ENCODE data around the gene RAB32.
A peak's percentile ranks its signal among the peaks of the same experiment; 100 is the strongest.

Gene RAB32

GRCh38 chr6:146583966-146584365, 40.3 kb downstream of the RAB32 start:
- no peak for DNase-seq

- DNase-seq = no peak
These were observed 43.8 kb downstream of the RAB32 start for GRCh38 chr6:146587459-146587858.

DNA sequence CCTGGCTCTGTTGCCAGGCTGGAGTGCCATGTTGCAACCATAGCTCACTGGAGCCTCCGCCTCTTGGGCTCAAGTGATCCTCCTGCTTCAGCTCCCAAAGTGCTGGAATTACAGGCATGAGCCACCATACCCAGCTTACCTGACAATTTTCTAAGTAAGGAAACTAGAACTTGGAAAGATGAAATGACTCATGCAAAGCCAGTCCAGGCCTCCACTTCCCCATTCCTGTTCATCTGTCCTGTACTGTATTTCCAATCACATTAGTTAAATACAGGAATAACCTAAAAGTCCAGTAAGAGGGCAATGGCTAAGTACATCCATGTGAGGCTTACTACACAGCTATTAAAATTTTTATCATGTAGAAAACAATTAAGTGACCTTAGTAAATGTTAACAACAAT, 46.9 kb downstream of the RAB32 start:
- DNase-seq = no peak

GRCh38 chr6:146592451-146592850, 48.8 kb downstream of the RAB32 start:
- DNase-seq = no peak

GRCh38 chr6:146593986-146594385, 50.4 kb downstream of the RAB32 start:
- no peak for DNase-seq

DNA sequence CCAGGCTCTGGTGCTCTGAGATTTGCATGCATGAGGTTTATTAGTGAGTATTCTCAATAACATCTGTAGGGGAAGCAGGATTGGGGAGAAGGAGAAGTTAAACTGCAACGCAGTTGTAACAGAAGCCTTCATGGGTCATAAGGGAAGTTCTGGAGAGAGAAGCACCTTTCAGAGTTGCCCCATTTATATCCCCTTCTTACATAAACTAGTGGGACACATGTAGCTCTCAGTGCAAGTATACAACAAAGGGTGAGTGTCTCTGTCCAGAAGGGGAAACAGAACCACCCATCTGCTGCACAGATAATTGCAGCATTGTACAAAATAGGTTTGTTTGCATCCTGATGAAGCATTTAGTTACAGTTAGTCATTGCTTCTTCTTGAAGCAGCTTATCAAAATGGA, 50.9 kb downstream of the RAB32 start:
- DNase-seq = no peak

- no peak for DNase-seq
These were observed 52.5 kb downstream of the RAB32 start for GRCh38 chr6:146595972-146596731.

DNA sequence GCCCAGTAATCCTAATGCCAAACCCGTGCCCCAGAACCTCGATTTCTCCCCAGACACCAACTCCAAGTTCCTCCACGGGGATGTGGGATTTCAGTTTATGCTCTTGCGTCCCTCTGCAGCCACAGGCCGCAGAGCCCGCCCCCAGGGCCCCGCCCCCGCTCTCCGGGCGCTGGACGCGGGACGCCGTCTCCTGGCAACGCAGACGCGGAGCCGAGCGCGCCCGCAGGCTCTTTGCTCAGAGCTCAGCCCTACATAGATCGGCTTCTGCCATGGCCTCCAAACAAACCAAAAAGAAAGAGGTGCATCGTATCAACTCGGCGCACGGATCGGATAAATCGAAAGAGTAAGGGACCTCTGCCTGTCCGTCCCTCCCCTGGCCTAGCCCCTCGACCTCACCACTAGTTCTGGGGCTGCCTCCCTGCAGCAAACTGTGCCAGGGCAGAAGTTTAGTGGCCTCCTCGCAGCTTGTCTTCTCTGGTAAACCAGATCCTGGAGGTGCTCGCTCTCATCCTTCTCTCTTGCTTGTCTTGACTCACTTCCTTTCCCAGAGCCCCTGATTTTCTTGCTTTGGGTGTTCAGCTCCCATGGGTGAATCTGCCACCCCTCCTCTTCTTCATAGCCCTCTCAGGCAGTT, 55.3 kb downstream of the RAB32 start, which contains the start of gene ADGB:
ADGB (plus strand) TSS at position 201 of the 634 bp plus-strand sequence; CDS start at position 270, 69 bp downstream.
- peak; percentile 47 to 87 (median 81) for DNase-seq

GRCh38 chr6:146601352-146601751, 57.7 kb downstream of the RAB32 start:
- DNase-seq = no peak

DNA sequence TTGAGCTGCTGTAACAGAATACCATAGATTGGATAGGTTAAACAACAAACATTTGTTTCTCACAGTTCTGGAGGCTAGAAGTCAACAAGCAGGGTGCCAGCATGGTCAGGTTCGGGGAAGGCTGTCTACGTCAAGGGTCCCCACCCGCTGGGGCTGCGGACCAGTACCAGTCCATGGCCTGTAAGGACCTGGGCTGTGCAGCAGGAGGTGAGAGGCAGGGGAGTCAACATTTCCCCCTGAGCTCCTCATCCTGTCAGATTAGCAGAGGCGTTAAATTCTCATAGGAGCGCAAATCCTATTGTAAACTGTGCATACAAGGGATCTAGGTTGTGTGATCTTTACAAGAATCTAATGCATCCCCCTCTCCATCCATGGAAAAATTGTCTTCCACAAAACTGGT, 58.9 kb downstream of the RAB32 start:
- no peak for DNase-seq

Data from NCI-H1417 (cell line).